Vagina (tissue), 2 donors: ENCODE results near the gene CENPV.

Source experiments
- POLR2A ChIP-seq, 2 donors: fragments of 450-650 bp; IDR thresholded peaks; one replicate each; pipeline ENCODE4 v1.6.1; 2017; ENCODE audit warnings: antibody characterized with exemption in 2 of 2, mild to moderate bottlenecking in 2 of 2, moderate library complexity in 2 of 2
- POLR2AphosphoS5 ChIP-seq, 2 donors: sonication (generic); formaldehyde crosslinking; IDR thresholded peaks; one replicate each; pipeline ENCODE4 v1.9.0; 2017; ENCODE audit warnings: antibody characterized with exemption in 2 of 2, mild to moderate bottlenecking in 2 of 2, low read depth in 1 of 2; ENCODE audit not compliant: insufficient read depth in 1 of 2
- TF ChIP-seq, protein P1 (sequence below), 3 experiments: fragments of 450-650 bp in 2 of 3; fragments of 200-600 bp in 1 of 3; sonication (generic) in 1 of 3; IDR thresholded peaks; one replicate each; pipeline ENCODE4 v1.5.1; 2017 to 2019; ENCODE audit warnings: antibody characterized with exemption in 3 of 3, mild to moderate bottlenecking in 2 of 3, moderate library complexity in 2 of 3

GRCh38 chr17:16343569-16343968 lies 9.7 kb downstream of the CENPV start:
- TF ChIP-seq, protein P1, sequence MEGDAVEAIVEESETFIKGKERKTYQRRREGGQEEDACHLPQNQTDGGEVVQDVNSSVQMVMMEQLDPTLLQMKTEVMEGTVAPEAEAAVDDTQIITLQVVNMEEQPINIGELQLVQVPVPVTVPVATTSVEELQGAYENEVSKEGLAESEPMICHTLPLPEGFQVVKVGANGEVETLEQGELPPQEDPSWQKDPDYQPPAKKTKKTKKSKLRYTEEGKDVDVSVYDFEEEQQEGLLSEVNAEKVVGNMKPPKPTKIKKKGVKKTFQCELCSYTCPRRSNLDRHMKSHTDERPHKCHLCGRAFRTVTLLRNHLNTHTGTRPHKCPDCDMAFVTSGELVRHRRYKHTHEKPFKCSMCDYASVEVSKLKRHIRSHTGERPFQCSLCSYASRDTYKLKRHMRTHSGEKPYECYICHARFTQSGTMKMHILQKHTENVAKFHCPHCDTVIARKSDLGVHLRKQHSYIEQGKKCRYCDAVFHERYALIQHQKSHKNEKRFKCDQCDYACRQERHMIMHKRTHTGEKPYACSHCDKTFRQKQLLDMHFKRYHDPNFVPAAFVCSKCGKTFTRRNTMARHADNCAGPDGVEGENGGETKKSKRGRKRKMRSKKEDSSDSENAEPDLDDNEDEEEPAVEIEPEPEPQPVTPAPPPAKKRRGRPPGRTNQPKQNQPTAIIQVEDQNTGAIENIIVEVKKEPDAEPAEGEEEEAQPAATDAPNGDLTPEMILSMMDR (IDR thresholded peaks at IDR 0.05), result no peak
- TF ChIP-seq POLR2A (IDR thresholded peaks at IDR 0.05) (no peak), POLR2AphosphoS5 (IDR thresholded peaks at IDR 0.05; ENCODE audit: insufficient read depth in 1 of 2, low read depth in 1 of 2) (no peak)
